Mucosa of descending colon (tissue), 3 donors: ENCODE measurements around the gene PANK3. TPM values are rescaled to one million over a fixed set of nuclear protein-coding genes. Genes with fewer than 3 reads are reported as not detected.

Experiments
- ATAC-seq: fragments of 200-7000 bp; cut with Tn5 transposase; one replicate; pipeline ENCODE4 v1.9.1; 2020; ENCODE audit warnings: mild to moderate bottlenecking, moderate library complexity
- DNase-seq, 3 donors: peaks; one replicate each; pipeline ENCODE4 v3.0.0-alpha.2; 2020
- H3K36me3 ChIP-seq: fragments of 200-600 bp; one replicate; pipeline ENCODE4 v1.8.0; 2021; ENCODE audit warnings: low read depth, mild to moderate bottlenecking
- H3K4me1 ChIP-seq: fragments of 200-600 bp; one replicate; pipeline ENCODE4 v1.8.0; 2021; ENCODE audit warnings: low read depth, mild to moderate bottlenecking
- H3K4me3 ChIP-seq: fragments of 200-600 bp; one replicate; pipeline ENCODE4 v1.8.0; 2021; ENCODE audit warnings: mild to moderate bottlenecking
- H3K9me3 ChIP-seq: fragments of 200-600 bp; one replicate; pipeline ENCODE4 v1.8.0; 2021; ENCODE audit warnings: mild to moderate bottlenecking
- intact Hi-C, 2 donors: fragments of 100-400 bp; cut with DNase I in 1 of 2; cut with micrococcal nuclease in 1 of 2; formaldehyde crosslinking; loops; one replicate each; pipeline versions ENCODE4 v1.11.0 to v1.11.1; 2022; cut with DNase I, micrococcal nuclease
- long read RNA-seq, 2 donors: library from polyadenylated mRNA; unstranded; transcript quantifications; one replicate each; pipeline ENCODE4 v2.0.0, GENCODE V29; 2019 to 2021
- total RNA-seq, 3 donors: library from RNA; stranded (reverse); fragmentation: NEBNext Ultra II Directional in 2 of 3; extraction: Animal tissue kit (Norgen Biotek cat#: 25700) in 2 of 3; gene quantifications; one replicate each; pipeline versions ENCODE4 v1.2.1 to v1.2.4, GENCODE V29; 2021 to 2023
- TF ChIP-seq, protein P1 (sequence below): fragments of 200-600 bp; IDR thresholded peaks from one replicate; pipeline ENCODE4 v1.8.0; 2022; ENCODE audit warnings: antibody characterized with exemption, mild to moderate bottlenecking
- donor health status: DM: no; HTN: no; CAD: no; lungs with moderate emphysema.
- donor health status: DM: no; HTN: no; CAD: no.
- donor health status: DM: no; HTN: yes; CAD: no.

The PANK3 gene
- total RNA-seq, result 100 to 1,000 TPM in 2 of 3 donors, 10 to 100 TPM in 1; 80.7 to 147 (median 125) TPM
- long read RNA-seq, donor 1, full-length matches to known transcripts, result 11 of 19 reads
- long read RNA-seq, donor 1, partial matches to known transcripts, result 2 of 19 reads
- long read RNA-seq, donor 1, other reads (novel, unspliced or antisense), result 6 of 19 reads
- long read RNA-seq, donor 2, full-length matches to known transcripts, result 21 of 27 reads
- long read RNA-seq, donor 2, partial matches to known transcripts, result 4 of 27 reads
- long read RNA-seq, donor 2, other reads (novel, unspliced or antisense), result 2 of 27 reads

- no peaks in the 10 kb centered on the region for H3K36me3 ChIP-seq
- intact Hi-C loops, result no loop called here
- peaks cover 29% of the 10 kb centered on the region for H3K4me1 ChIP-seq
- TF ChIP-seq, protein P1, sequence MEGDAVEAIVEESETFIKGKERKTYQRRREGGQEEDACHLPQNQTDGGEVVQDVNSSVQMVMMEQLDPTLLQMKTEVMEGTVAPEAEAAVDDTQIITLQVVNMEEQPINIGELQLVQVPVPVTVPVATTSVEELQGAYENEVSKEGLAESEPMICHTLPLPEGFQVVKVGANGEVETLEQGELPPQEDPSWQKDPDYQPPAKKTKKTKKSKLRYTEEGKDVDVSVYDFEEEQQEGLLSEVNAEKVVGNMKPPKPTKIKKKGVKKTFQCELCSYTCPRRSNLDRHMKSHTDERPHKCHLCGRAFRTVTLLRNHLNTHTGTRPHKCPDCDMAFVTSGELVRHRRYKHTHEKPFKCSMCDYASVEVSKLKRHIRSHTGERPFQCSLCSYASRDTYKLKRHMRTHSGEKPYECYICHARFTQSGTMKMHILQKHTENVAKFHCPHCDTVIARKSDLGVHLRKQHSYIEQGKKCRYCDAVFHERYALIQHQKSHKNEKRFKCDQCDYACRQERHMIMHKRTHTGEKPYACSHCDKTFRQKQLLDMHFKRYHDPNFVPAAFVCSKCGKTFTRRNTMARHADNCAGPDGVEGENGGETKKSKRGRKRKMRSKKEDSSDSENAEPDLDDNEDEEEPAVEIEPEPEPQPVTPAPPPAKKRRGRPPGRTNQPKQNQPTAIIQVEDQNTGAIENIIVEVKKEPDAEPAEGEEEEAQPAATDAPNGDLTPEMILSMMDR, result no peak
- peak within 1 kb of the TSS; percentile 72 for H3K4me3 ChIP-seq
- DNase-seq (peak in 2 of 3 donors; percentile 44 to 89), ATAC-seq (peak; percentile 88)
- no peaks in the 10 kb centered on the region for H3K9me3 ChIP-seq
Observed at GRCh38 chr5:168578538-168579487, at the start of gene PANK3. TSS of gene PANK3 (minus strand) at chr5:168579368. CDS start at chr5:168579283, 85 bp downstream.

GRCh38 chr5:168624850-168625364, 45.7 kb upstream of the PANK3 start:
- intact Hi-C loops, result no loop called here
- H3K4me1 ChIP-seq, result no peaks in the 10 kb centered on the region
- H3K36me3 ChIP-seq, result no peaks in the 10 kb centered on the region
- ATAC-seq (no peak), DNase-seq (no peak)
- TF ChIP-seq, protein P1, result no peak
- no peaks in the 10 kb centered on the region for H3K9me3 ChIP-seq
- H3K4me3 ChIP-seq, result no peak overlapping the region

DNA sequence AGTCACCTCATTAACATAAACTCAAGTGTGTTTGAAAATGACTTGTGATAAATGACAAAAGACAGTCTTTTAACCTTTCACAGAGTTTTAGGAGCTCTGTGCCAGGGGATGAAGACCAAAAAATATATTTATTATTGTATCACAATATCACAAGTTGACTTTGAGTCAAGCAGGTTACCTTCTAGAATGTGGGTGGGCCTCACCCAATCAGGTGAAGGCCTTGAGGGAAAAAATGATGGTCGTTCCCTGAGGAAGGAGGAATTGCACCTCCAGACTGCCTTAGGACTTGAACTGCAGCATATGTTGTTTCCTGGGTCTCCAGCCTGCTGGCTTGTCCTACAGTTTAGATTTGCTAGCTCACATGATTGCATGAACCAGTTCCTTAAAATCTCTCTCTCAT, 41.6 kb upstream of the PANK3 start:
- no peak overlapping the region for H3K4me3 ChIP-seq
- no peak for DNase-seq
- no peaks in the 10 kb centered on the region for H3K36me3 ChIP-seq
- TF ChIP-seq, protein P1, result no peak
- no peaks in the 10 kb centered on the region for H3K4me1 ChIP-seq
- H3K9me3 ChIP-seq, result no peaks in the 10 kb centered on the region
- ATAC-seq, result no peak
- intact Hi-C loops, result no loop called here

- Histone ChIP-seq H3K9me3 (no peaks in the 10 kb centered on the region), H3K4me1 (peaks cover 21% of the 10 kb centered on the region), H3K4me3 (no peak overlapping the region), H3K36me3 (no peaks in the 10 kb centered on the region)
- DNase-seq (no peak), ATAC-seq (no peak)
- intact Hi-C loops, result no loop called here
- TF ChIP-seq, protein P1, result no peak
Observed at GRCh38 chr5:168614661-168615060, 35.5 kb upstream of the PANK3 start.

GRCh38 chr5:168613996-168614395, 34.8 kb upstream of the PANK3 start:
- TF ChIP-seq, protein P1, result no peak
- H3K36me3 ChIP-seq, result no peaks in the 10 kb centered on the region
- no peaks in the 10 kb centered on the region for H3K9me3 ChIP-seq
- H3K4me3 ChIP-seq, result no peak overlapping the region
- peak; percentile 82 for ATAC-seq
- intact Hi-C loops, result no loop called here
- no peak for DNase-seq
- H3K4me1 ChIP-seq, result peaks cover 21% of the 10 kb centered on the region
